Prostate gland (tissue), 2 donors: ENCODE data around the gene FPR3. TPM values are rescaled to one million over a fixed set of nuclear protein-coding genes. Genes with fewer than 3 reads are reported as not detected.

Source experiments
- DNase-seq: peaks from one replicate; pipeline ENCODE4 v3.0.0-alpha.2; 2019; ENCODE audit warnings: low spot score
- H3K27ac ChIP-seq, 2 donors: fragments of 200-600 bp; sonication (generic); 2 replicates each; pipeline ENCODE4 v1.5.1; 2017 to 2019
- H3K27me3 ChIP-seq: fragments of 200-600 bp; sonication (generic); replicated peaks from 2 replicates; pipeline ENCODE4 v1.5.1; 2019; ENCODE audit not compliant: insufficient read depth
- H3K36me3 ChIP-seq, 2 donors: fragments of 200-600 bp; sonication (generic); 1 replicate in 1 of 2; 2 replicates in 1 of 2; pipeline versions ENCODE4 v1.5.1 to v1.8.1; 2017 to 2019
- H3K4me1 ChIP-seq: fragments of 200-600 bp; sonication (generic); replicated peaks from 2 replicates; pipeline ENCODE4 v1.5.1; 2019
- H3K4me3 ChIP-seq, 2 donors: fragments of 200-600 bp; sonication (generic); 2 replicates each; pipeline ENCODE4 v1.5.1; 2017 to 2019
- H3K9me3 ChIP-seq: fragments of 200-600 bp; sonication (generic); 2 replicates; pipeline ENCODE4 v1.5.1; 2017
- CTCF ChIP-seq, 4 experiments: fragments of 200-600 bp in 2 of 4; fragments of 450-650 bp in 2 of 4; sonication (generic) in 2 of 4; IDR thresholded peaks; 1 replicate in 3 of 4; 2 replicates in 1 of 4; pipeline ENCODE4 v1.5.1; 2016 to 2019; ENCODE audit warnings: antibody characterized with exemption in 4 of 4, mild to moderate bottlenecking in 2 of 4, moderate library complexity in 2 of 4
- POLR2A ChIP-seq: fragments of 450-650 bp; IDR thresholded peaks from one replicate; pipeline ENCODE4 v1.6.1; 2016; ENCODE audit warnings: antibody characterized with exemption, mild to moderate bottlenecking
- POLR2AphosphoS5 ChIP-seq: sonication (generic); formaldehyde crosslinking; IDR thresholded peaks from one replicate; pipeline ENCODE4 v1.6.1; 2017; ENCODE audit warnings: antibody characterized with exemption
- WGBS: methylation state at CpG from one replicate; pipeline ENCODE4 v1.1.5; 2018; 5-methylcytosine and 5-hydroxymethylcytosine counted together
- intact Hi-C: fragments of 100-400 bp; cut with DNase I; formaldehyde crosslinking; loops from one replicate; pipeline ENCODE4 v1.14.2; 2022
- total RNA-seq, 2 donors: library from RNA; depleted of rRNA; stranded (reverse); fragments of >200 nt; gene quantifications; one replicate each; pipeline ENCODE4 v1.1.0, GENCODE V29; 2016

Gene FPR3
- 1 to 10 TPM; 1.0 to 4.8 TPM for total RNA-seq

- Histone ChIP-seq H3K36me3 (no peaks in the 10 kb centered on the region), H3K4me3 (no peak within 1 kb of the TSS), H3K4me1 (no peaks in the 10 kb centered on the region), H3K9me3 (no peaks in the 10 kb centered on the region), H3K27me3 (no peaks in the 10 kb centered on the region), H3K27ac (no peak within 1 kb of the TSS)
- no peak for TF ChIP-seq CTCF (IDR thresholded peaks at IDR 0.05)
- no peak for TF ChIP-seq POLR2A
- TF ChIP-seq POLR2AphosphoS5 = peak; percentile 12
- intact Hi-C loops = no loop called here
- no peak for DNase-seq
- 12% methylated on average over 2 of the region's 2 CpGs for whole genome bisulfite sequencing
Measured at GRCh38 chr19:51794885-51795490, at the start of gene FPR3. FPR3 (plus strand) TSS chr19:51795157; CDS start chr19:51823749, 28,592 bp downstream.

GRCh38 chr19:51746731-51747130 lies 48.2 kb upstream of the FPR3 start:
- Histone ChIP-seq H3K4me3 (no peak overlapping the region), H3K27me3 (no peaks in the 10 kb centered on the region), H3K36me3 (no peaks in the 10 kb centered on the region), H3K4me1 (no peaks in the 10 kb centered on the region), H3K27ac (no peak overlapping the region), H3K9me3 (no peaks in the 10 kb centered on the region)
- no peak for TF ChIP-seq POLR2AphosphoS5
- no peak for TF ChIP-seq POLR2A
- no peak for TF ChIP-seq CTCF (IDR thresholded peaks at IDR 0.05)
- no peak for DNase-seq
- intact Hi-C loops = no loop called here
- WGBS = 74% methylated on average over 7 of the region's 7 CpGs

GRCh38 chr19:51749979-51750378 lies 45.0 kb upstream of the FPR3 start:
- H3K27ac ChIP-seq = no peak overlapping the region

GRCh38 chr19:51750400-51751094 lies 44.4 kb upstream of the FPR3 start:
- no peak overlapping the region for H3K27ac ChIP-seq
- no peak for DNase-seq
- no peaks in the 10 kb centered on the region for H3K36me3 ChIP-seq
- no peak overlapping the region for H3K4me3 ChIP-seq
- H3K9me3 ChIP-seq = no peaks in the 10 kb centered on the region
- intact Hi-C loops = no loop called here
- TF ChIP-seq CTCF (IDR thresholded peaks at IDR 0.05) (no peak), POLR2AphosphoS5 (no peak), POLR2A (no peak)
- no peaks in the 10 kb centered on the region for H3K4me1 ChIP-seq
- no peaks in the 10 kb centered on the region for H3K27me3 ChIP-seq
- 83% methylated on average over 7 of the region's 7 CpGs for WGBS

More at GRCh38 chr19:51749979-51750378, 45.0 kb upstream of the FPR3 start:
- Histone ChIP-seq H3K36me3 (no peaks in the 10 kb centered on the region), H3K4me3 (no peak overlapping the region), H3K4me1 (no peaks in the 10 kb centered on the region), H3K9me3 (no peaks in the 10 kb centered on the region), H3K27me3 (no peaks in the 10 kb centered on the region)
- intact Hi-C loops = no loop called here
- WGBS = 87% methylated on average over 4 of the region's 4 CpGs
- TF ChIP-seq POLR2AphosphoS5 = no peak
- no peak for TF ChIP-seq CTCF (IDR thresholded peaks at IDR 0.05)
- no peak for TF ChIP-seq POLR2A
- DNase-seq = no peak

GRCh38 chr19:51751655-51752054 lies 43.3 kb upstream of the FPR3 start, which contains the start of gene FPR1:
FPR1 (minus strand) TSS chr19:51751878; CDS start chr19:51746994, 4,884 bp downstream.
- H3K27ac ChIP-seq = no peak within 1 kb of the TSS
- WGBS = 36% methylated on average over 2 of the region's 2 CpGs

More at GRCh38 chr19:51751655-51752054, 43.3 kb upstream of the FPR3 start, which contains the start of gene FPR1:
- no peak for DNase-seq
- H3K4me1 ChIP-seq = no peaks in the 10 kb centered on the region
- no peaks in the 10 kb centered on the region for H3K9me3 ChIP-seq
- no peak for TF ChIP-seq POLR2AphosphoS5
- TF ChIP-seq POLR2A = no peak
- TF ChIP-seq CTCF (IDR thresholded peaks at IDR 0.05) = no peak
- H3K4me3 ChIP-seq = no peak within 1 kb of the TSS
- H3K27me3 ChIP-seq = no peaks in the 10 kb centered on the region
- no peaks in the 10 kb centered on the region for H3K36me3 ChIP-seq
- intact Hi-C loops = no loop called here
